Transverse colon (tissue), 3 donors: ENCODE data around the gene INTS7.

Source experiments
- EP300 ChIP-seq: sonication (generic); formaldehyde crosslinking; IDR thresholded peaks from one replicate; pipeline ENCODE4 v1.6.1; 2017; ENCODE audit warnings: antibody characterized with exemption, low read depth
- POLR2A ChIP-seq: fragments of 450-650 bp; IDR thresholded peaks from one replicate; pipeline ENCODE4 v1.6.1; 2016; ENCODE audit warnings: antibody characterized with exemption, mild to moderate bottlenecking, moderate library complexity
- TF ChIP-seq, protein P1 (sequence below), 5 experiments: fragments of 200-600 bp in 3 of 5; fragments of 450-650 bp in 2 of 5; sonication (generic) in 3 of 5; IDR thresholded peaks; 1 replicate in 2 of 5; 2 replicates in 3 of 5; pipeline ENCODE4 v1.5.1; 2016 to 2017; ENCODE audit warnings: antibody characterized with exemption in 5 of 5, inconsistent platforms in 3 of 5, mild to moderate bottlenecking in 2 of 5, moderate library complexity in 1 of 5

DNA sequence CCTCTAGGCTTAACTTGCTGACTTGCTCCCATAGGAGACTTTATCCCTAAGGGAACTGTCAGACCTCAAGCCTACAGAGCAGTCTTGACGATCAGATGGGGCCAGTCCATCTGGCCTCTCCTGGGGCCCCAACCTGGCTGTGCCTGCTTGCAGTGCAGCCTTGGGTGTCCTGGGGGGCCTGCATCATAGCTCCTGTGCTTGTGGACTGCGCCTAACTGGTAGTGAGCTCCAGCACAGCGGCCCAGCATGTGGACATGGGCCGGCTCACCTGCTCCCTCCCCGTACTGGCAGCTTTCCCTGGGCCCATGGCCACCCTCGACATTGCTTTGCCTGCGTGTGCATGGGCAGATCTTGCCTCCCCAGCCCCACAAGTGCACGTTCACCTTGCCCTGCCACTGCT, 76.1 kb downstream of the INTS7 start:
- TF ChIP-seq, protein P1, sequence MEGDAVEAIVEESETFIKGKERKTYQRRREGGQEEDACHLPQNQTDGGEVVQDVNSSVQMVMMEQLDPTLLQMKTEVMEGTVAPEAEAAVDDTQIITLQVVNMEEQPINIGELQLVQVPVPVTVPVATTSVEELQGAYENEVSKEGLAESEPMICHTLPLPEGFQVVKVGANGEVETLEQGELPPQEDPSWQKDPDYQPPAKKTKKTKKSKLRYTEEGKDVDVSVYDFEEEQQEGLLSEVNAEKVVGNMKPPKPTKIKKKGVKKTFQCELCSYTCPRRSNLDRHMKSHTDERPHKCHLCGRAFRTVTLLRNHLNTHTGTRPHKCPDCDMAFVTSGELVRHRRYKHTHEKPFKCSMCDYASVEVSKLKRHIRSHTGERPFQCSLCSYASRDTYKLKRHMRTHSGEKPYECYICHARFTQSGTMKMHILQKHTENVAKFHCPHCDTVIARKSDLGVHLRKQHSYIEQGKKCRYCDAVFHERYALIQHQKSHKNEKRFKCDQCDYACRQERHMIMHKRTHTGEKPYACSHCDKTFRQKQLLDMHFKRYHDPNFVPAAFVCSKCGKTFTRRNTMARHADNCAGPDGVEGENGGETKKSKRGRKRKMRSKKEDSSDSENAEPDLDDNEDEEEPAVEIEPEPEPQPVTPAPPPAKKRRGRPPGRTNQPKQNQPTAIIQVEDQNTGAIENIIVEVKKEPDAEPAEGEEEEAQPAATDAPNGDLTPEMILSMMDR (IDR thresholded peaks at IDR 0.05) = no peak
- TF ChIP-seq EP300 (no peak), POLR2A (no peak)
